OCI-LY3 (cell line): ENCODE results near the gene ZC3H12C.

Source experiments
- CTCF ChIP-seq: fragments of 200-600, 300-600 bp; sonication (generic); IDR thresholded peaks from 2 replicates; pipeline ENCODE4 v1.5.1; 2014; ENCODE audit warnings: antibody characterized with exemption, low read length, low read depth
- EZH2phosphoT487 ChIP-seq: fragments of 200-600 bp; shearing (Covaris generic); IDR thresholded peaks from 2 replicates; pipeline ENCODE4 v1.6.1; 2018; ENCODE audit warnings: antibody characterized with exemption, mixed run types, low read depth

DNA sequence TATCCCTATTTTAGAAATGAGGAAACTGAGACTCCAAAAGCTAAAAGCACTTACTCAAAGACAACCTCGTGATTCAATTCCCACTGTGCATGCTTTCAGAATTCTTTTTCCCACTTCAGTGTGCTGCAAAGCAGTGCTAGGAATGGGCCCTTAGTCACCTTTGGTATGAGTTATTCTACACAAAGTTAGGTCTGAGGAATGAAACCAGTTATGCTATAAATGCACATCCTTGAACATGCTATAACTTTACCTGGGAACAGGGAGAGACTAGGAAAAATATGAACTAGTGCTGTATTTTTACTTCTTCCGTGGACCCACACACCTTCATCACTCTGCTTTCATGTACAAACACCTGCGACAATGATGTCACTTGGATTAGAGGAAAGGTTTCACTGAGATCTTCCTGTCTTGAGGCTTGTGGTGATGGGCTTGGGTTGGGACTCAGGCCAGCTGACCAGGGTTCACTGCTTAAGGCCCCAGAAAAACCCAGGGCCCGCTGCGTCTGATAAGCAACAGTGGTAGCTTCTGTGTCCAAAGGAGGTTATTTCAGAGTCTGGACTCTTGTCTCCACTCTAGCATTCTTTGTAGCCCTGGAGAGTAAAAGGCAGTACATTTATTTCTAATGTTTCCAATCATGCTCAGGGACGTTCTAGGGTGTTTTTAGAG is 81.6 kb downstream of the ZC3H12C start:
- no peak for TF ChIP-seq CTCF
- TF ChIP-seq EZH2phosphoT487: no peak
